ENCODE measurements around the gene CHSY1. TPM values are rescaled to one million over a fixed set of nuclear protein-coding genes. Genes with fewer than 3 reads are reported as not detected.

The CHSY1 gene
- total RNA-seq, 1 donor: 40.9 TPM

DNA sequence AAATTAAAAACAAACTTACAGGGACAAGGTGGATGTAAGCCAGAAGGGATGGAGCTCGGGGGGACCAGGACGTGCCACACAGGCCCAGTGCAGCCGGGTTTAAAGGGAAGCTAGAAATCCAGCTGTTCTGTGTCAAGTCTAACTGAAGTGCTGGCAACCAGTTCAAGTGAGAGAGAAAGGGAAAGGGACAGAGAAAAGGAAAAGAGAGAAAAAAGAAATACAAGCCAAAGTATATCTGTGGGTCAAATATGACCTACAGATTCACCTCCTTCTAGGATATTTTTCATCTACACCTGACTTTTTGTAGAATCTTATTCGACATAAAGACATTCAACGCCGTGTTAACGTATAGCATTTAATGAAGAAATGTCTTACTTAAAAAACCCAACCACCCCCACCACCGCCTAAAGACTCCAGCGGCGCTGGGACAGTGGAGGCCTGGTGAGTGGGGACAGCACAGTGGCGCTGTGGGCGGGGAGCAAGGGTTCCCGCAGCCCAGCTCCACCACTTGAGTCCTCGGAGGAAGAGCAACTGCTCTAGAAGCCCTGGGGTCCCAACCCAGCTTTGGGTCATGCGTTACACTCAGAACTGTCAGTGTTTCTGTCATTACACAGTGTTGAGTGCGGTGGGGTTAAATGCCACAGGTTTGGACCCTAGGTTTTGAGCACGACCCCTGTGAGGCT, 62.3 kb downstream of the CHSY1 start:
- peak; percentile 71 for DNase-seq (ENCODE audit: low read depth)
- H3K4me3 ChIP-seq (ENCODE audit: low read depth, low read length): peak overlapping the region; percentile 55
- no peak for TF ChIP-seq CTCF (IDR thresholded peaks at IDR 0.05; ENCODE audit: insufficient read depth, low read length)

GRCh38 chr15:101188637-101189408, 63.0 kb downstream of the CHSY1 start:
- TF ChIP-seq CTCF (IDR thresholded peaks at IDR 0.05; ENCODE audit: insufficient read depth, low read length): no peak
- DNase-seq (ENCODE audit: low read depth): peak; percentile 94

GRCh38 chr15:101187820-101188636, 63.8 kb downstream of the CHSY1 start:
- peak overlapping the region; percentile 55 for H3K4me3 ChIP-seq (ENCODE audit: low read depth, low read length)
- peak; percentile 99 for DNase-seq (ENCODE audit: low read depth)
- TF ChIP-seq CTCF (IDR thresholded peaks at IDR 0.05; ENCODE audit: insufficient read depth, low read length): no peak

More at GRCh38 chr15:101188637-101189408, 63.0 kb downstream of the CHSY1 start:
- peak overlapping the region; percentile 55 for H3K4me3 ChIP-seq (ENCODE audit: low read depth, low read length)

- DNase-seq (ENCODE audit: low read depth): no peak
- no peak for TF ChIP-seq CTCF (IDR thresholded peaks at IDR 0.05; ENCODE audit: insufficient read depth, low read length)
- H3K4me3 ChIP-seq (ENCODE audit: low read depth, low read length): no peak overlapping the region
These were observed 66.1 kb downstream of the CHSY1 start for GRCh38 chr15:101185770-101186169.

DNA sequence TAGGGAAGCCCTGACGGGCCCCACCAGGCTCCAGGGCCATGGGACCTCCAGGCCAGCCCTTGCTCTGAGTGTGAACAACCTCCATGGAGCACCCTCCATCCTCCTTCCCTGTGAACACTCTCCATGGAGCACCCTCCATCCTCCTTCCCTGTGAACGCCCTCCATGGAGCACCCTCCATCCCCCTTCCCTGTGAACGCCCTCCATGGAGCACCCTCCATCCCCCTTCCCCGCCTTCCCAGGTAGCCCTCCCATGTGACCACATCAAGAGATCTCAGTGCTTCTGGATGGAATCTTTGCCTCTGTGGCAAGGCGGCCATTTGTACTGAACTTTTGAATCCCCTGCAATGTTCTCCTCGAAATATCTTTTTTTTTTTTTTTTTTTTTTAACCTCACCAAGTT, 66.5 kb downstream of the CHSY1 start:
- no peak for DNase-seq (ENCODE audit: low read depth)
- H3K4me3 ChIP-seq (ENCODE audit: low read depth, low read length): no peak overlapping the region
- no peak for TF ChIP-seq CTCF (IDR thresholded peaks at IDR 0.05; ENCODE audit: insufficient read depth, low read length)

DNA sequence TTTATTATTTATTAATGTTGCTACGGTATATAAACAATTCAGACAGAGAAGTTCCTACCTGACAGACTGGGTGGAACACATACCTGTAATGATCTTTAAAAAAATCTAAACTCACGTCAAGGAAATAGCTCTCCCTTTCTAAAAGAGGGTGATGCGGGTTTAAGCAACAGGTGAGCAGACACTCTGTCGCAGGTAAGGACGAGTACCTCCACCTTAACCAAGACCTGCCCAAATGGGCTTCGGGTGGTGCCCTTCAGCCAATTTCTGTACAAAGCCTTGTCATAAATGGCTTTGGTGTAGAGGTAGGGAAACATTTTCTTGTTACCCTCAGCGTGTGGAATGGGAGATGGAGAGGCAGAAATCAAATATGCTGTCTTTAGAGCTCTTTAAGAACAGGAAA, 67.0 kb downstream of the CHSY1 start:
- TF ChIP-seq CTCF (IDR thresholded peaks at IDR 0.05; ENCODE audit: insufficient read depth, low read length): no peak
- no peak overlapping the region for H3K4me3 ChIP-seq (ENCODE audit: low read depth, low read length)
- DNase-seq (ENCODE audit: low read depth): no peak
